ENCODE results near the gene SMO.
"Not testable (repeated sequence)": the region's sequence is repeated elsewhere in the genome, so short reads cannot be mapped to it uniquely, and the experiment has no call there.

The SMO gene

DNA sequence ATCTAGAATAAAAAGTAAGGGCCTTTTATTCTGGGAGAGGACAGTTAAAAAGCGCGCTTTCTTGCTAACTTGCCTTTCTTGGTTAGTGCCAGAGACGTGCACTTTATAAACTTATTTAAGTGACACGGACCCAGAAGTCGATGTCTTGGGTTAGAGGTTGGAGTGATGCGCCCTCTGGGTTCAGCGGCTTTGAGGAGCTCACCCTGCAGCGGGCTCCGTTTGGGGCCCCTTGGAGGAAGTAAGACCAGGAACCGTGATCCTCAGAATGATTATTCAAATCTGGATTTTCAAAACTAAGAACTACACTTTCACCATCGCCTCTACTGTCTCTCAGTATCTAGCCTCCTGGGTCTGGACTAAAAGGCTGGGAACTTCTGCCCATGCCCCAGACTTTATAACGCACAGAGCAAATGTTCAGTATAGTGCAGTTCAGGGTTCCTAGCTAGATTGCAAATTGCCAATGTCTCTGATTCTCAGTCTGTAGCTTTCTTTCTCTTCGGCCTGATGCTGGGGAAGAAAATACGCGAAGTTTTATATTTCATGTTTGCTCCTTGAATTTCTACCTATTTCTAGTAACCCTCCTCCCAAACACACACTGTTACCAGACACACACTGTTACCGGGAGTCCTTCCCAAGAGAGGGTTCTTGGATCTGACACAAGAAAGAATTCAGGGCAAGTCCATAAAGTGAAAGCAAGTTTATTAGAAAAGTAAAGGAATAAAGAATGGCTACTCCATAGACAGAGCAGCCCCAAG, 18.6 kb upstream of the SMO start:
- ATAC-seq = peak; percentile 51
- peak; percentile 50 for DNase-seq

DNA sequence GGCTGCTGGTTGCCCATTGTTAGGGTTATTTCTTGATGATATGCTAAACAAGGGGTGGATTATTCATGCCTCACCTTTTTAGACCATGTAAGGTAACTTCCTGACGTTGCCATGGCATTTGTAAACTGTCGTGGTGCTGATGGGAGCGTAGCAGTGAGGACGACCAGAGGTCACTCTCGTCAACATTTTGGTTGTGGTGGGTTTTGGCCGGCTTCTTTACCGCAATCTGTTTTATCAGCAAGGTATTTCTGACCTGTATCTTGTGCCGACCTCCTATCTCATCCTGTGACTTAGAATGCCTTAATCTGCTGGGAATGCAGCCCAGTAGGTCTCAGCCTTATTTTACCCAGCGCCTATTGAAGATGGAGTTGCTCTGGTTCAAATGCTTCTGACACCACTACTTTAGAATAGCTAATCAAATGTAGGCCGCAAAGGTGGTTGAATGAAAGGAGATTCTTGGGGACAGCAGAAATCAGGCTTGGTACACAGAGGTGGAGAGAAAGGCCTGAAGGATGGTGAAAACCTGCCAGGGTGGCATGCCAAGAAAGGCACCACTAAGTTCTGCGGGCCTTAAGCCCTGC, 17.9 kb upstream of the SMO start:
- no peak for DNase-seq
- no peak for ATAC-seq

DNA sequence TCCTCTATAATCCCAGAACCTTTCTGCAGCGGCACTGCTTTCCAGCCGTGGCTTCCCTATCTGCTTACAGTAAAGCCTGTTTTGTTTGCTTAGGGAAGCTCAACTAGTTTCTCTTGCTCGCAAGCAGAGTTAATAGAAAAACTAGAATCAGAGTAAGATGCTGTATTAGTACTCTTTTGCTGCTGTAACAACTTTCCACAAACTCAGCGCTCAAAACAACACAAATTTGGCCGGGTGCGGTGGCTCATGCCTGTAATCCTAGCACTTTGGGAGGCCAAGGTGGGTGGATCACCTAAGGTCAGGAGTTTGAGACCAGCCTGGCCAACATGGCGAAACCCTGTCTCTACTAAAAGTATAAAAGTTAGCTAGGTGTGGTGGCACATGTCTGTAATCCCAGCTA, 14.6 kb upstream of the SMO start:
- DNase-seq = not testable (repeated sequence)

DNA sequence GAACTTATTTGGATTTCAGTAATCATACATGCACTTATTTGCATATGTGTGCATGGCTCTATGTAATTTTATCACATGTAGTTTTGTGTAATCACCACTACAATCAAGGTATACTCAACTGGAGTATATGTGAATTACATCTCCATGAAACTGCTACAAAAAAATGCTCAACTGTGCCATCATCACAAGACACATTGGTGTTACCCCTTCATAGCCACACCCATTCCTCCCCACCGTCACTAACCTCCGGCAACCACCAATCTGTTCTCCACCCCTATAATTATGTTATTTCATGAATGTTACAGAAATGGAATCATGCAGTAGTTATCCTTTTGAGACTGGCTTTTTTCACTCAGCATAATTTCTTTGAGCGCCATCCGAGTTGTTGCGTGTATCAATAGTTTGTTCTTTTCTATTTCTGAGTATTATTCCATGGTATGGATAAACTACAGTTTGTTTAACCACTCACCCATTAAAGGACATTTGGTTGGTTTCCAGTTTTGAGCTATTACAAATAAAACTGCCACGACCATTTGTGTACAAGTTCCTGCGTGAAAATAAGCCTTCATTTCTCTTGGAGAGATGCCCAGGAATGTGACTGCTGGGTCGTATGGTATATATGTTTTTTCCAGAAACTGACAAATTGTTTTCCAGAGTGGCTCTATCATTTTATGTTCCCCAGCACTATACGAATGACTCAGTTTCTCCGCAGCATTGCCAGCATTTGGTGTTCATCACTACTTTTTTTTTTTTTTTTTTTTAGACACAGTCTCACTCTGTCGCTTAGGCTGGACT, 11.3 kb upstream of the SMO start:
- no peak for DNase-seq
- ATAC-seq = no peak

More for the DNA sequence above, 14.6 kb upstream of the SMO start:
- ATAC-seq = not testable (repeated sequence)

DNA sequence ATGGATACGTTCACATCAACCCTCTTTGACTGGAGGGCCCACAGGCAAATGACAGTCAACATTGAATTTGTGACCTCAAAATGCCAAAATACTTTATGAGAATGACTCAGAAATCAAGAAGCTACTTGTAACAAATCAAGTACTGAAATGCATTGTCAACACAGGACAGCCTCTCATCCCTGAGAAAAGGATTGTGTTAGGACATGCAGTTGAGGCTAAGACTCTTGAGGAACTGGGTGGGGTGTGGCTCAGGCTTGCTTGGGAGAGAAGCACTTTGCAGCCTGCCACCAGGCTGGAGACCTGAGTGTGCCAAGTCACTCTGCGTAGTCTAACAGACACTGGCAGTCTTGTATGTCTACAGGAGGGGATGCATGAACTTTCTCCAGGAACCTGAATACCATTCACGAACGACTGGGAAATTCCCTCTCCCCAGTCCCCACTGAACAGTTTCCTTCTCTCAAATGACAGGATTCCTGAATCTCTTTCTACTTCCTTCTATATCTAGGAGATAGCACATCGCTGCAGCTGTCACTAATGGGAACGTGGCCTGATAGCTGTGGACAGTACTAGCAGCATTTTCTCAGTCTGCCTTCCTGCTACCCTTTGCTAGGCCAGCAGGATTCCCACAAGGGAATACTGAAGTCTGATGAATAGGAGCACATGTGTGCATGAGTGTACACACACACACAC, 3.3 kb upstream of the SMO start:
- no peak for ATAC-seq
- no peak for DNase-seq

DNA sequence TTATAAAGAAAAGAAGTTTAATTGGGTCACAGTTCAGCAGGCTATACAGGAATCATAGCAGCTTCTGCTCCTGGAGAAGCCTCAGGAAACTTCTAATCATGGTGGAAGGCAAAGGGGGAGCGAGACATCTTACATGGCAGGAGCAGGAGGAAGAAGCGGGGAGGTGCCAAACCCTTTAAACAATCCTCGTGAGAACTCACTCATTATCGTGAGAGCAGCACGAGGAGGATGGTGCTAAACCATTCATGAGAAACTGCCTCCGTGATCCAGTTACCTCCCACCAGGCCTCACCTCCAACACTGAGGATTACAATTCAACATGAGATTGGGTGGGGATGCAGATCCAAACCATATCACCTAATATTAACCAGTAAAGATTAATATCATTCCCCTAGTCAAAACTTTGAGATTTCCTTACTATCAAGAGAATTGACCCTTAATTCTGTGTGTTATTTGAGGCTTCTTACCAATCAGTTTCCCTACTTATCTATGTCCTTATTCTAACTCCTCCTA, 1.6 kb upstream of the SMO start:
- ATAC-seq = no peak

DNA sequence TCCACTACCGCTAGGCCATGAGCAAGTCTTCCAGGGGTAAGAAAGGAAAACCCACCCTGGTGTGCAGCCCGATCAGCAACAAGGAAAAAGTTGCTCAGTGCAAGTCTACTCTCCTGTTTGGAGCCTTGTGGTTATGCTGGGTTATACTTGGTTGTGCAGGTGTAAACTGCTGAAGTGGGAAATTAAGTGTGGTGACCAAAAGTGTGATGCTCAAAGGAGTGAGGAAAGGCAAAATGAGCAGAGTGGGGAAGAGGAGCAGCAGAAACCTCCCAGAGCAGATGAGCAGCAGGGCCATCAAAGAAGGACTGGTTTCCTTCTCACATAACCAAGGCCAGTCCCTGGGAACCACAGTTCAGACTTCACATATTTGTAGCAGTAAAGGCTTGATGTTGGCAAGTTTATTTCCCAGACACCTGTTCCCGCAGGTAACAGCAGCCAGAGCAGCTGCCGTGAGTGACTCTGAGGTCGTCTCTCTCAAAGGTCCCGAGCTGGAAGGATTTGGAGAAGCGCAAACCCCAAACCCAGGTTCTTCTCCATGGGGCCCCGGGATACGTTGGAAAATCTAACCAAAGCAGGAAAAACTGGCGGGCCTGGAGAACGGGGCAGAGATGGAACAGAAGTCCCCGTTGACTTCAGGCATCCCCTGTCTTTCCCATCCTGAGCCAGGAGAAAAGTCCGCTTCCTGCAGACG, 607 bp upstream of the SMO start:
- no peak for DNase-seq
- ATAC-seq = no peak

More for the DNA sequence above, 1.6 kb upstream of the SMO start:
- DNase-seq = no peak

DNA sequence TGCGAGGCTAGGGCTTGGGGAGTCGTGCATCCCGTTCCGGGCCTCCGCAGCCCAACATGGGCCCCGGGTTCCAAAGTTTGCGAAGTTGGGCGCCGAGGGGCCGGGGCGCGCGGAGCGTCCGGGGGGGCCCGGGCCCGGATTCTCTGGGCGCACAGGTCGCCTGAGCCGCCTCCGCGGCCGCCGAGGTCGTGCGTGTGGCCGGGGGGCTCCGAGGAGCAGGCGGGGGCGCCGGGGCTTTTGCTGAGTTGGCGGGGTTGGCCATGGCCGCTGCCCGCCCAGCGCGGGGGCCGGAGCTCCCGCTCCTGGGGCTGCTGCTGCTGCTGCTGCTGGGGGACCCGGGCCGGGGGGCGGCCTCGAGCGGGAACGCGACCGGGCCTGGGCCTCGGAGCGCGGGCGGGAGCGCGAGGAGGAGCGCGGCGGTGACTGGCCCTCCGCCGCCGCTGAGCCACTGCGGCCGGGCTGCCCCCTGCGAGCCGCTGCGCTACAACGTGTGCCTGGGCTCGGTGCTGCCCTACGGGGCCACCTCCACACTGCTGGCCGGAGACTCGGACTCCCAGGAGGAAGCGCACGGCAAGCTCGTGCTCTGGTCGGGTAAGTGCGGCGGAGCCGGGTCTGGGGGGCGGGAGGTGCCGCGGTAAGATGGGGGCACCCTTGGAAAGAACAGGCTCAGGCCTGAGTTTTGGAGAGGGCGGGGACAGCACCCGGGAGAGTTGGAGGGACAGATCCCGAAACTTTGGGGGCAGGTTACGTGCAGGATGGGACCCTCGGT, 643 bp downstream of the SMO start:
- ATAC-seq = peak; percentile 42
- DNase-seq = no peak

DNA sequence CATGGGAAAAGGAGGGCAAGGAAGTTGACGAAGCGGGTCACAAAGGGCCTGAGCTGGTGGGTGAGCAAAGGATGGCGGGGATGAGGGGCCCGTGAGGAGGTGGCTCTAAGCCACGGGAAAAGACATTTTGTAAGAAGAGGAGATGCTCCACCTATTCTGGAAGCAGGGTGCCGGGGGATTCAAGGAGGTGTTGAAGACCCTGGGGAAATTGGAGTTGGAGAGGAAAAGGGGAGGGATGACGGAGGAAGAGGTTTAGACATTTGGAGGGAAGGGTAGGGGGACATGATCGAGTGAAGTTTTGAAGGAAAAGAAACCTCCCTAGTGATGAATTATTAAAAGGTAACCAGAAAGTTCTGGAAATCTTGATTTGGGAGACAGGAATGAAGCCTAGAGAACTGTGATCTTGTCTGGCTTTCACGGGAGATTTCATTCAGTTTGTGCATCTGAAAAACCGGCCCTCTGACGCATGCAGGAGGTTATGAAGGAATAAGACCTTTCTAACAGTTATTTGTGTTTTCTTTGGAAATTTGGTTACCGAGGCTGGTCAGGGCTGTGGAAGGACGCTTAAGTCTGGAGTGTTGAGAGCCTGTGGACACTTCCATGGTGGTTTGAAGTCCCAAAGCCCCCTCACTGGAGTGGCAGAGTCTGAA, 1.4 kb downstream of the SMO start:
- ATAC-seq = no peak
- no peak for DNase-seq

DNA sequence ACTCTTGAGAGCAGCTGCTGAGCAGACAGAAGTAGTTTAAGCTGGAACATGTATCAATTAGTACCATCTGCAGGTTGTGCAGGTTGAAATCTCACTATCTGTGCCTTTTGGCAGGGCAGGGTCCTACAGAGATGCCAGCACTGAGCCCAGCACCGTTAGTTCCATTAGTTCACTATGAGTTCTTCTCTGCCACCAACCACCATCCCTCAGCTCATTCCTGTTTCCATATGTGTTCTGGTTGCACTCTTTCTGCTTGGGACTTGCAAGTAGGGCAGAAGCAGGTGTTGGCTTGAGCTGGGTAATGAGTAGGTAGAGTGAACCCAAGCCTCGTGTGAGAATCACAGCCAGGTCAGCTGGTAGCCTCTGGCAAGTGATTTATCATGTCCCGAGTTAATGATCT, 2.8 kb downstream of the SMO start:
- ATAC-seq = no peak
- no peak for DNase-seq

DNA sequence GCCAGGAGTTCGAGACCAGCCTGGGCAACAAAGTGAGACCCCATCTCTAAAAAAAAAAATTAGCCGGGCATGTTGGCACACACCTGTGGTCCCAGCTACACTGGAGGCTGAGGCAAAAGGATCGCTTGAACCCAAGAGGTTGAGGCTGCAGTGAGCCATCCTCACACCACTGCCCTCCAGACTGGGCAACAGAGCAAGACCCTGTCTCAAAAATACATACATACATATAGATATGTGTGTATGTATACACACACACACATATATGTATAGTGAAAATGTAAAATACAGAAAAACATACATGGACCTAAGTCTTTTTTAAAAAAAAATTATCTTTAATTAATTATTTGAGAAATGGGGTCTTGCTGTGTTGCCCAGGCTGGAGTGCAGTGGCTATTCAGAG, 5.5 kb downstream of the SMO start:
- ATAC-seq = no peak
- no peak for DNase-seq

DNA sequence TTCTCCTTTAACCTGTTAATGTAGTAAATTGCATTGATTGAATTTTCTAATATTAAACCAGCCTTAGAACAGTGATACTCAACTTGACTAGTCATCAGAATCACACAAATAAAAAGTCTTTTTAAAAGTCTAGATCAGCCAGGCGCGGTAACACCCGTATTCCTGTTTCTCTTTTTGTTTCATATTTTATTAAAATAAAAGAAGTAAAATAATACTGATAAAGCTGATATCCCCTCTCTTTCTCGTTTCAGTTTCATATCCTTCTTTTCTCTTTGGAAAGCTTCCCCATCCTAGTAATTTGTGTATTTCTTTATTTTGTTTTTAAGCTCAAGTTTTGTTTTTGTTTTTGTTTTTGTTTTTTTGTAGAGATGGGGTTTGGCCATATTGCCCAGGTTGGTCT, 9.3 kb downstream of the SMO start:
- no peak for DNase-seq
- no peak for ATAC-seq

DNA sequence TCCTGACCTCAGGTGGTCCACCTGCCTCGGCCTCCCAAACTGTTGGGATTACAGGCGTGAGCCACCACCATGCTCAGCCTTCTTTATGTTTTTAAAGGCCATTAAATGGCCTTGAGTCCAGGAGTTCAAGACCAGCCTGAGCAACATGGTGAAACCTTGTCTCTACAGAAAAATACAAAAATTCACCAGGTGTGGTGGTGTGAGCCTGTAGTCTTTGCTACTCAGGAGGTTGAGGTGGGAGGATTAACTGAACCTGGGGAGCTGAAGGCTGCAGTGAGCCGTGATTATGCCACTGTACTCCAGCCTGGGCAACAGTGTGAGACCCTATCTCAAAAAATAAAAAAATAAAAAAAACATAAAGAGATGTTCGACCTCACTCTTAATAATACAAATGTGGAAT, 11.0 kb downstream of the SMO start:
- ATAC-seq = no peak

DNA sequence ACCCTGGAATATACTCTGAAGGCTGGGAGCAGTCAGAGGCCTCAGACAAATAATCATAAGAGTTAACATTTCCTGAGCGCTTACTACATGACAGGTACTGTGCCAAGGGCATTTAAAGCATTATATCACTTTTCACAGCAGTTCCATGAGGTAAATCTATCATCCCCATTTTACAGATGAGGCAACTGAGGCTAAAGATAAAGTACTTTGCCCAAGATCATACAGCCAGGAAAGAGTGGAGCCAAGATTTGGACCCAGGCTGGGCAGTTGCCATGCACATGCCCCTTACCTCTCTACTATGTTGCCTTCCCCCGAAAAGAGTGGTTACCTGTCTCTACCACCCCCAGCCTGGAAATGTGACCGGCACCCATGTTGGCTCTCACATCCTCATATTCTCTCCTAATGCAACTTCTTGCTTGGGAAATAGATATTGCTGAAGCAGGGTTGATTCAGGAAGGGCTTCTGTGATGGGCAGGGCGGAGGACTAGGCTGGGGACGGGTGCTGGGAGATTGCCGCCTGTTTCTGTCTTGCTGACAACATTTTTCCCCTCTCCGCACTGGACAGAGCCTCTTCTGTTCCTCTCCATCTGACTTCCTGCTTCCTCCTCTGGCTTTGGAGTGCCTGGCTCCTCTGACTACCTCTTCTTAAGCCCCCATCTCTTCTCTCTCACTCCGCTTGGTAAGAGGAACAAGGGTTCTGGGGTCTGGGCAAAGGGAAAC, 13.8 kb downstream of the SMO start:
- no peak for ATAC-seq
- no peak for DNase-seq

More for the DNA sequence above, 11.0 kb downstream of the SMO start:
- DNase-seq = no peak

DNA sequence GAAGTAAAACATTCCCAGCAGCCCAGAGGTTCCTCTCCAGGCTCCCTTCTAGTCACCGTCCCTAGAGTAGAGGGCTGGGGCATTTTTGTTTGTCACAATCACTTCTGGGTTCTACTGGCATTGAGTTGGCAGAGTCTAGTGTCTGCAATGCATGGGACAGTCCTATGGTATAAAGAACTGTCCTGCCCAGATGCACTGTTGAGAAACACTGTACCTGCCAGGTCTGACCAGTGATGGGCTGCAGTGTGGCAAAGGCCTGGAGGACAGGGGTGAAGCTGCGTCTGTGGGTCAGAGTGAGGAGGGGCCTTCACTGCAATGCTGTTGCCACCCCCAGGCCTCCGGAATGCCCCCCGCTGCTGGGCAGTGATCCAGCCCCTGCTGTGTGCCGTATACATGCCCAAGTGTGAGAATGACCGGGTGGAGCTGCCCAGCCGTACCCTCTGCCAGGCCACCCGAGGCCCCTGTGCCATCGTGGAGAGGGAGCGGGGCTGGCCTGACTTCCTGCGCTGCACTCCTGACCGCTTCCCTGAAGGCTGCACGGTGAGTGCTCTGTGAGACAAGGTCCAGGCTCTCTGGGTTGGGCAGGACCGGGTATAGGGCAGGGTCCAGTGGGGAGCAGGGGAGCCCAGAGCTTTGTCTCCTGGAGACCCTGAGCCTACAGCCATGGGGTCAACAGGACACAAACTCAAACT, 14.8 kb downstream of the SMO start:
- ATAC-seq (no peak), DNase-seq (no peak)

DNA sequence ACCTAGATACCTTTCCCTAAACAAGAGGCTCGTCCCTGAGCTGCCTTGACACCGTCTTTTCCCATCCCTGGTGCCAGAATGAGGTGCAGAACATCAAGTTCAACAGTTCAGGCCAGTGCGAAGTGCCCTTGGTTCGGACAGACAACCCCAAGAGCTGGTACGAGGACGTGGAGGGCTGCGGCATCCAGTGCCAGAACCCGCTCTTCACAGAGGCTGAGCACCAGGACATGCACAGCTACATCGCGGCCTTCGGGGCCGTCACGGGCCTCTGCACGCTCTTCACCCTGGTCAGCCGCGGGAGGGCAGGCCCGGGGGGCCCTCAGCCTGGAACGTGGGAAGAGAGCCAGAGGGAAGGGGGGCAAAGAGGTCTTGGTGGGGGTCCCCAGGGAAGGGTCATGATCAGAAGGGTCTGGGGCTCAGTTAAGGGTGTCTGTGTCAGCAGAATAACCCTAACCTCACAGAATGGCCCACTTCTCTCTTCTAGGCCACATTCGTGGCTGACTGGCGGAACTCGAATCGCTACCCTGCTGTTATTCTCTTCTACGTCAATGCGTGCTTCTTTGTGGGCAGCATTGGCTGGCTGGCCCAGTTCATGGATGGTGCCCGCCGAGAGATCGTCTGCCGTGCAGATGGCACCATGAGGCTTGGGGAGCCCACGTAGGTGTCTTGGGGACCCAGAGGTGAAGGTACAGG, 16.8 kb downstream of the SMO start:
- DNase-seq (no peak), ATAC-seq (no peak)

DNA sequence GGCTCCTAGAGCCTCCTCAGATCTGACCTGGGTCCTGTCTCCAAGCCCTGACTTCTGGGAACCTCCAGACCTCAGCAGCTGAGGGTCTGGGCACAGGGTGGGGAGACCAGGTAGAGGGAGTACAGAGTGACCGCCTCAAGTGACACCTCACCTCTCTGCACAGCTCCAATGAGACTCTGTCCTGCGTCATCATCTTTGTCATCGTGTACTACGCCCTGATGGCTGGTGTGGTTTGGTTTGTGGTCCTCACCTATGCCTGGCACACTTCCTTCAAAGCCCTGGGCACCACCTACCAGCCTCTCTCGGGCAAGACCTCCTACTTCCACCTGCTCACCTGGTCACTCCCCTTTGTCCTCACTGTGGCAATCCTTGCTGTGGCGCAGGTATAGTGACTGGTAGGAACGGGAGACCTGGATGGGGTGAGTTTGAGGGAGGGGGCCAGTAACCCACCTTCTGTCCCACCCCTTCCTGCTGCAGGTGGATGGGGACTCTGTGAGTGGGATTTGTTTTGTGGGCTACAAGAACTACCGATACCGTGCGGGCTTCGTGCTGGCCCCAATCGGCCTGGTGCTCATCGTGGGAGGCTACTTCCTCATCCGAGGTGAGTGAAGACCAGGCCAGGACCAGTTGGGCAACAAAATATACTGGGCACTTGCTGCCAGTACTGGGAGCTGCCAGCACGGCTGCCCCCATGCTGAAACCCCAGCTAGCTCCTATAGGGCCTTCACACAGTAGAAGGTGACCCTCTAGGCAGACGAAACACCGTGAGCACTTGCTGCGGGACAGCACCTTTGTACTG, 17.8 kb downstream of the SMO start:
- ATAC-seq = no peak
- no peak for DNase-seq

DNA sequence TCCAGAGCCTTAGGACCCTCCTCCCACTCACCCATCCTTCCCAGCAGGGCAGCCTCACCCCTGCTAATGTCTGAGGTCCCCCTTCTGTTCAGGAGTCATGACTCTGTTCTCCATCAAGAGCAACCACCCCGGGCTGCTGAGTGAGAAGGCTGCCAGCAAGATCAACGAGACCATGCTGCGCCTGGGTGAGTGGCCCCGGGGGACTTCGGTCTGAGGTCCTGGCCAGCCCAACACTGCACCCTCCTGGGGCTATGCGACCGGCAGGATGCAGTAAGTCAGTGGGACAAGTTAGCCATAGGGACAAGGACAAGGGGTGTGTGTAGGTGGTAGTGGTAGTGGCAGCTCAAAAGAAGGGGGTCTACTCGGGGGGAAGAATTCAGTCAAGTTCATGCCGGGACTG, 20.2 kb downstream of the SMO start:
- DNase-seq = no peak

More for the DNA sequence above, 20.2 kb downstream of the SMO start:
- ATAC-seq = no peak
